ENCODE measurements around the gene GSTP1. TPM values are rescaled to one million over a fixed set of nuclear protein-coding genes. Genes with fewer than 3 reads are reported as not detected.
"Not testable (repeated sequence)": the region's sequence is repeated elsewhere in the genome, so short reads cannot be mapped to it uniquely, and the experiment has no call there.

Gene GSTP1
- total and polyA plus RNA-seq, 9 of the 15 experiments (the other 6 are each of a cell fraction or from before 2014, with no cell fraction given) = 592 to 2,150 (median 1,204) TPM

DNA sequence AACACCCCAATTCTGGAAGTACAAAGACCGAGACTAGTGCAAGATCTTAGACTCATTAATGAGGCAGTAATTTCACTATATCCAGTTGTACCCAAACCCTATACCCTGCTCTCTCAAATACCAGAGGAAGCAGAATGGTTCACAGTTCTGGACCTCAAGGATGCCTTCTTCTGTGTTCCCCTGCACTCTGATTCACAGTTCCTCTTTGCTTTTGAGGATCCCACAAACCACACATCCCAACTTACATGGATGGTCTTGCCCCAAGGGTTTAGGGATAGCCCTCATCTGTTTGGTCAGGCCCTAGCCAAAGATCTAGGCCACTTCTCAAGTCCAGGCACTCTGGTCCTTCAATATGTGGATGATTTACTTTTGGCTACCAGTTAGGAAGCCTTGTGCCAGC, 40.2 kb downstream of the GSTP1 start:
- WGBS (ENCODE audit: insufficient coverage, low coverage, missing lambda C conversion rate) = 37% methylated on average over 1 of the region's 1 CpG

DNA sequence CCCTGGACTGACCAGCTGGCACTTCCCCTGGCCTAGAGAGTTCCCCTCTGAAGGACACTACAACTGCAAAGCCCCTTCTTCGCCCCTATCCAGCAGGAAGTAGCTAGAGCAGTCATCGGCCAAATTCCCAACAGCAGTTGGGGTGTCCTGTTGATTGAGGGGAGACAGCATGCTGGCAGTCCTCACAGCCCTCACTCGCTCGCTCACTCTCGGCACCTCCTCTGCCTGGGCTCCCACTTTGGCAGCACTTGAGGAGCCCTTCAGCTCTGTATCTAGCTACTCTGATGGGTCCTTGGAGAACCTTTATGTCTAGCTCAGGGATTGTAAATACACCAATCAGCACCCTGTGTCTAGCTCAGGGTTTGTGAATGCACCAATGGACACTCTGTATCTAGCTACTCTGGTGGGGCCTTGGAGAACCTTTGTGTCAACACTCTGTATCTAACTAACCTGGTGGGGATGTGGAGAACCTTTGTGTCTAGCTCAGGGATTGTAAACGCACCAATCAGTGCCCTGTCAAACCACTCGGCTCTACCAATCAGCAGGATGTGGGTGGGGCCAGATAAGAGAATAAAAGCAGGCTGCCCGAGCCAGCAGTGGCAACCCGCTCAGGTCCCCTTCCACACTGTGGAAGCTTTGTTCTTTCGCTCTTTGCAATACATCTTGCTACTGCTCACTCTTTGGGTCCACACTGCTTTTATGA, 42.7 kb downstream of the GSTP1 start:
- peaks cover 7 to 41% of the 10 kb centered on the region in 2 experiments for H3K4me1 ChIP-seq (replicated peaks in 1 of 2; ENCODE audit: control insufficient read depth in 2 of 2, insufficient read depth in 2 of 2, low read length in 2 of 2)
- H3K27me3 ChIP-seq (ENCODE audit: control insufficient read depth in 2 of 2, insufficient read depth in 2 of 2, low read length in 2 of 2); ATAC-seq; H3K9me1 ChIP-seq (ENCODE audit: control insufficient read depth, insufficient read depth, low read length); H2AFZ ChIP-seq (ENCODE audit: low read depth, low read length); CTCF ChIA-PET (ENCODE audit: low intra/inter-chr PET ratio); H3K4me3 ChIP-seq; H3K27ac ChIP-seq (ENCODE audit: extremely low read depth, low read depth, low read length); H3K9me3 ChIP-seq (replicated peaks; ENCODE audit: control insufficient read depth, insufficient read depth, low read depth, low read length); H3K9ac ChIP-seq (ENCODE audit: insufficient read depth in 1 of 2, low read depth in 2 of 2, low read length in 2 of 2); DNase-seq (ENCODE audit: extremely low read depth in 1 of 4, low spot score in 3 of 4); H3K79me2 ChIP-seq (ENCODE audit: control insufficient read depth, insufficient read depth, low read length); H3K4me2 ChIP-seq (ENCODE audit: insufficient read depth, low read length); FAIRE-seq; in situ Hi-C loops (cut with MboI); intact Hi-C loops (cut with micrococcal nuclease); H4K20me1 ChIP-seq (replicated peaks; ENCODE audit: control insufficient read depth, insufficient read depth, low read length); BruUV-seq (replicated peaks): not testable (repeated sequence)
- 82% methylated on average over 9 of the region's 10 CpGs for WGBS (ENCODE audit: insufficient coverage, low coverage, missing lambda C conversion rate)
- POLR2A ChIA-PET = interaction anchor here (1.1 to 5.2 kb wide), 2 partner anchors 9 to 13 kb away, joined by 3 to 36 read pairs; no protein-coding TSS in a partner anchor
- peaks cover 15% of the 10 kb centered on the region; the same call in 1 of the 3 replicates for H3K36me3 ChIP-seq (ENCODE audit: control insufficient read depth, insufficient read depth, low read length)

More for the DNA sequence above, 40.2 kb downstream of the GSTP1 start:
- H3K4me2 ChIP-seq (ENCODE audit: insufficient read depth, low read length); H3K9me3 ChIP-seq (replicated peaks; ENCODE audit: control insufficient read depth, insufficient read depth, low read depth, low read length); H4K20me1 ChIP-seq (replicated peaks; ENCODE audit: control insufficient read depth, insufficient read depth, low read length); H3K4me3 ChIP-seq; DNase-seq (ENCODE audit: extremely low read depth in 1 of 4, low spot score in 3 of 4); BruUV-seq (replicated peaks); CTCF ChIA-PET (ENCODE audit: low intra/inter-chr PET ratio); FAIRE-seq; in situ Hi-C loops (cut with MboI); H3K9me1 ChIP-seq (ENCODE audit: control insufficient read depth, insufficient read depth, low read length); H2AFZ ChIP-seq (ENCODE audit: low read depth, low read length); H3K27ac ChIP-seq (ENCODE audit: extremely low read depth, low read depth, low read length); intact Hi-C loops (cut with micrococcal nuclease); H3K27me3 ChIP-seq (ENCODE audit: control insufficient read depth in 2 of 2, insufficient read depth in 2 of 2, low read length in 2 of 2); H3K9ac ChIP-seq (ENCODE audit: insufficient read depth in 1 of 2, low read depth in 2 of 2, low read length in 2 of 2); POLR2A ChIA-PET; ATAC-seq: not testable (repeated sequence)
- peaks cover 19% of the 10 kb centered on the region for H3K79me2 ChIP-seq (ENCODE audit: control insufficient read depth, insufficient read depth, low read length)
- peaks cover 15% of the 10 kb centered on the region; the same call in 1 of the 3 replicates for H3K36me3 ChIP-seq (ENCODE audit: control insufficient read depth, insufficient read depth, low read length)
- H3K4me1 ChIP-seq (replicated peaks in 1 of 2; ENCODE audit: control insufficient read depth in 2 of 2, insufficient read depth in 2 of 2, low read length in 2 of 2) = peaks cover 0 to 20% of the 10 kb centered on the region in 2 experiments; a peak in 3 of 5 replicates
- peak; percentile 26; the same call in 1 of the 2 replicates for TF ChIP-seq SUPT5H (IDR thresholded peaks at IDR 0.05)
